Measurements from ENCODE around the gene EEIG1. TPM values are rescaled to one million over a fixed set of nuclear protein-coding genes. Genes with fewer than 3 reads are reported as not detected.

The EEIG1 gene
- total and polyA plus RNA-seq, 2 of the 4 experiments (the other 2 are of a cell fraction) = 1.1 to 23.2 TPM

GRCh38 chr9:127950513-127951289, 30.1 kb downstream of the EEIG1 start:
- Histone ChIP-seq H4K91ac (ENCODE audit: insufficient read depth, low read depth, low read length) (no peak overlapping the region), H4K8ac (ENCODE audit: low read depth in 2 of 2, low read length in 2 of 2) (no peak overlapping the region), H2BK5ac (ENCODE audit: low read depth, low read length, poor library complexity, severe bottlenecking) (no peak overlapping the region), H4K5ac (ENCODE audit: low read depth, low read length) (no peak overlapping the region), H2AK9ac (replicated peaks; ENCODE audit: low read depth, low read length, poor library complexity) (peak overlapping the region; percentile 24), H3K4me1 (ENCODE audit: control insufficient read depth, insufficient read depth, low read length) (peaks cover 5% of the 10 kb centered on the region), H3K27ac (ENCODE audit: insufficient read depth, low read length) (no peak overlapping the region), H3K23ac (ENCODE audit: low read depth, low read length) (no peak overlapping the region), H3K14ac (replicated peaks; ENCODE audit: low read depth, low read length) (no peak overlapping the region), H3K4me3 (ENCODE audit: insufficient read depth, low read depth, low read length) (no peak overlapping the region), H2BK120ac (ENCODE audit: low read depth, low read length) (no peak overlapping the region), H2BK20ac (ENCODE audit: low read depth, low read length) (no peak overlapping the region), H3K27me3 (ENCODE audit: control insufficient read depth, insufficient read depth, low read length) (no peaks in the 10 kb centered on the region), H3K4me2 (ENCODE audit: low read depth, low read length) (no peak overlapping the region), H2BK15ac (ENCODE audit: low read depth, low read length) (no peak overlapping the region), H3K9ac (ENCODE audit: low read depth, low read length) (no peak overlapping the region), H3K56ac (ENCODE audit: extremely low read depth, insufficient read depth, low read length) (no peak overlapping the region), H3K79me1 (ENCODE audit: low read depth in 1 of 2, low read length in 2 of 2) (peaks cover 0 to 46% of the 10 kb centered on the region in 2 experiments), H2AFZ (replicated peaks; ENCODE audit: low read length, poor library complexity) (no peak overlapping the region), H4K20me1 (ENCODE audit: insufficient read depth, low read length) (peaks cover 24% of the 10 kb centered on the region), H3K18ac (ENCODE audit: low read depth, low read length) (no peak overlapping the region), H3K4ac (ENCODE audit: low read depth, low read length) (no peak overlapping the region), H3K9me3 (ENCODE audit: control insufficient read depth, insufficient read depth, low read length) (no peaks in the 10 kb centered on the region), H3K9me1 (ENCODE audit: insufficient read depth, low read length) (peaks cover 12% of the 10 kb centered on the region), H2AK5ac (ENCODE audit: low read depth, low read length) (no peak overlapping the region), H3K36me3 (ENCODE audit: control insufficient read depth, insufficient read depth, low read length) (peaks cover 7% of the 10 kb centered on the region; the same call in 1 of the 2 replicates)
- in situ Hi-C loops (cut with MboI; ENCODE audit: low sequenced_read_pairs) = no loop called here
- DNase-seq (no peak), ATAC-seq (ENCODE audit: low read depth) (no peak)
- intact Hi-C loops (cut with micrococcal nuclease) = no loop called here
- BruUV-seq (replicated peaks) = no TSS peak
- no peak for TF ChIP-seq RFX5 (IDR thresholded peaks at IDR 0.05; ENCODE audit: low read depth, low read length)
- no peak for TF ChIP-seq CTCF (conservative IDR thresholded peaks at IDR 0.05; ENCODE audit: low read depth, low read length)
- TF ChIP-seq ELK1 (IDR thresholded peaks at IDR 0.05; ENCODE audit: borderline replicate concordance, low read depth, low read length) = no peak
- TF ChIP-seq NFE2L2 (IDR thresholded peaks at IDR 0.05; ENCODE audit: low read depth, low read length) = no peak
- TF ChIP-seq POLR2A (IDR thresholded peaks at IDR 0.05; ENCODE audit: low read depth, low read length) = no peak
- no peak for TF ChIP-seq MXI1 (IDR thresholded peaks at IDR 0.05; ENCODE audit: borderline replicate concordance, low read depth, low read length)
- TF ChIP-seq CHD1 (IDR thresholded peaks at IDR 0.05; ENCODE audit: low read depth, low read length) = no peak
- no peak for TF ChIP-seq MAFK (IDR thresholded peaks at IDR 0.05; ENCODE audit: low read depth, low read length)
- no peak for TF ChIP-seq SMC3 (IDR thresholded peaks at IDR 0.05; ENCODE audit: low read depth, low read length)
- no peak for TF ChIP-seq RAD21 (IDR thresholded peaks at IDR 0.05; ENCODE audit: low read length)
- 86% methylated on average over 15 of the region's 21 CpGs; no CpG with 5 or more reads in 1 of the 2 experiments for WGBS, 2 experiments (ENCODE audit: extremely low coverage in 2 of 2, insufficient read length in 1 of 2)
- dilution Hi-C loops (cut with HindIII; ENCODE audit: low sequenced_read_pairs, unreplicated experiment) = no loop called here
- ChIA-PET POLR2A (ENCODE audit: unreplicated experiment) (no interaction called here), CTCF (no interaction called here)
